Keratinocyte (primary cell): ENCODE measurements around the gene MPPED1.

Source experiments
- CTCF ChIP-seq, 3 experiments: IDR thresholded peaks in 1 of 3; conservative IDR thresholded peaks in 1 of 3; optimal IDR thresholded peaks in 1 of 3; 2 replicates in 2 of 3; 3 replicates in 1 of 3; pipeline versions ENCODE3 to v1.5.1; 2011; ENCODE audit warnings: low read length in 3 of 3, mild to moderate bottlenecking in 3 of 3, moderate library complexity in 2 of 3, control low read depth in 1 of 3, inconsistent platforms in 1 of 3; ENCODE audit not compliant: insufficient read depth in 2 of 3; ENCODE audit errors: extremely low read depth in 1 of 3
- EZH2 ChIP-seq: IDR thresholded peaks from one replicate; pipeline ENCODE4 v1.6.1; 2012; ENCODE audit warnings: inconsistent platforms, mild to moderate bottlenecking, low read length, moderate library complexity

GRCh38 chr22:43440104-43440387, 28.2 kb downstream of the MPPED1 start:
- TF ChIP-seq CTCF (optimal IDR thresholded peaks at IDR 0.05 in 1 of 3, IDR thresholded peaks at IDR 0.05 in 1 of 3, conservative IDR thresholded peaks at IDR 0.05 in 1 of 3; ENCODE audit: extremely low read depth in 1 of 3, insufficient read depth in 2 of 3, low read length in 3 of 3) (no peak), EZH2 (no peak)
